HG03175 (cell line): ENCODE data around the gene CYP4V2.

Experiments
- ATAC-seq: cut with Tn5 transposase; IDR thresholded peaks from one replicate; pipeline ENCODE4 v1.9.1; 2021; ENCODE audit warnings: mild to moderate bottlenecking, moderate library complexity; ENCODE audit not compliant: unreplicated experiment

The CYP4V2 gene

DNA sequence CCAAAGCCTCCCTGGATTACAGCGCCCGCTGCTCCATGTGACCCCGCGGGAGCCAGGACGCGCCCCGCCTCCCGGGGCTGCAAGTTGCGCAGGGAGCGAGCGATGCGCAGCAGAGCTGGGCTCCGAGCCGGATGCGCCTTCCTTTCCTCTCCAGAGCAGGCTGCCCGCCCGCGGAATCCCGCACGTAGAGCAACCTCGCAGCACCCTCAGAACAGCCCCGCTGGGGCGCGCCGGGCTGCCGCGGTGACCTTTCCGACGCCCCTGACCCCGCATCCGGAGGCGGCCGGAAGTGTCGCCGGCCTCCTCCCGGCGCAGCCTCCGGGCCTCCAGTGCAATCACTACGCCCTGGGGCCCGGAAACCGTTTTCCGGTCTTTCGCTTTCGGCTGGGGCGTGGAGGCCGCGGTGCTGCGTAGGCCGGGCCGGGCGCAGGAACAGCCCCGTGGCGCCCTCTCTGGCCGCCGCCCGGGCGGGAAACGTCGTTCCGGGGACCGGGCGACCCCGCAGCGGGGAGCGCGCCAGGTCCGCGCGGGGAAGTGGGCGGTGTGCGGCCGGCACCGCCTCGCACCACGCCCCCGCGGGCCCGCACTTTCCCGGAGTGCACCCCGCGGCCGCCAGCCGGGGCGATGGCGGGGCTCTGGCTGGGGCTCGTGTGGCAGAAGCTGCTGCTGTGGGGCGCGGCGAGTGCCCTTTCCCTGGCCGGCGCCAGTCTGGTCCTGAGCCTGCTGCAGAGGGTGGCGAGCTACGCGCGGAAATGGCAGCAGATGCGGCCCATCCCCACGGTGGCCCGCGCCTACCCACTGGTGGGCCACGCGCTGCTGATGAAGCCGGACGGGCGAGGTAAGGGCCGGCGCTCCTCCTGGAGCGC is at the start of gene CYP4V2:
Gene CYP4V2 (plus strand): TSS at position 368 of the 866 bp plus-strand sequence. CDS start 257 bp downstream, at position 625.
- ATAC-seq = peak; percentile 84

GRCh38 chr4:186144198-186144945 is 47.0 kb upstream of the CYP4V2 start:
- ATAC-seq = peak; percentile 54

DNA sequence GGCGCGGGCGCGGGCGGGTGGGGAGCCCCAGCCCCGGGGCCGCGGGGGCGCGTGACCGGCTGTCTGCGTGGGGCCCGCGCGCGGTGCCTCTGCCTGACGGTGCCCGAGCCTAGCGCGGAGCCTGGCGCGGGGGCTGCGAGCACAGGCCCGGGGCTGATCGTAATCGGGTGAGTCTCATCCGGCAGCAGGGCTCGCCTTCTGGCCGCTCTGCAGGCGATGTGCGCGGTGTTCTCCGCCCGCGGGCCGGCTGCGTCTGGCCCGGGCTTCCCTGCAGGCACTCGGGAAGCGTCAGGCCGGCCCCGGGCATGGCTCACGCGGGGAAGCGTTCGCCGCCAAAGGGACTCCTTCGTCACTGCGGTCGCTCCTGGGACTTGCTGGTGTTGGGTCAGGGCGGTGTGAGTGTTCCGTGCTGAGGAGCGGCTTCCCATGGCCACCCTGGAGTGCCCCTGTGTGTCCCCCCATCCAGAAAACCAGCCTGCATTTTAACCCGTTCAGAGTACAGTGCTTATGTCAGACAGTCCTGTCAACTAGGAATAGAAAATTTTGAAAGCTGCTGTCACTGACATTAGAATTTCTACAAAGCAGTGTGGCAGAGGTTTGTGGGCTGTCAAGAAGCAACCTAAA is 46.3 kb upstream of the CYP4V2 start:
- peak; percentile 38 for ATAC-seq

- ATAC-seq = no peak
Observed at GRCh38 chr4:186146458-186146857, 44.9 kb upstream of the CYP4V2 start.

DNA sequence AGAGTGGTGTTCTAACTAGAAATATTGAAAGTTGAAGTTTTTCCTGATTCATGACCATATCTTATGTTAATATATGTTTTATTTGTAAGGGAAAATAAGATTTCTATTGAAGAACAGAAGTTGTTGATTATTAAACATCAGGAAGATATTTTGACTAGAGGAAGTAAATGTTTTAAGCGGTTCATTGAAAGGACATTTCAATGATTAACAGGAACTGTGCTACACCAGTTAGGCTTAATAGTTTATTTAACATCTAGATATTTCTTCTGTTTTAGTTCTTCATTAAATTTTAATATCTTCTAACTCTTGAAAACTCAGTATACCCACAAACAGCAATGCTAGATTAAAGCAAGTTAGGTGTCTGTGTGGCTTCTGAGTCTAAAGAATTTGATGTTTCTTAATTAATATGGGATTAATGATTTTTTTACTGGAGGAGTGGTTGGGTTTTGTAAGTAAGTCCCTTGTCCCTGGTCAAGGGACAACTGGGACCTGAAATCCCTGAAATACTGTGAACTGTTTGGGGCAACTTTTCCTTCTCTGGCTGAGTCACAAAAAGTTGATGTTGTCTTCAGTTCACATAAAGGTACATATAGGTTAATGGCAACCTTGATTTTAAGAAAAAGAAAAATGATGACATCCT is 42.9 kb upstream of the CYP4V2 start:
- ATAC-seq = no peak

DNA sequence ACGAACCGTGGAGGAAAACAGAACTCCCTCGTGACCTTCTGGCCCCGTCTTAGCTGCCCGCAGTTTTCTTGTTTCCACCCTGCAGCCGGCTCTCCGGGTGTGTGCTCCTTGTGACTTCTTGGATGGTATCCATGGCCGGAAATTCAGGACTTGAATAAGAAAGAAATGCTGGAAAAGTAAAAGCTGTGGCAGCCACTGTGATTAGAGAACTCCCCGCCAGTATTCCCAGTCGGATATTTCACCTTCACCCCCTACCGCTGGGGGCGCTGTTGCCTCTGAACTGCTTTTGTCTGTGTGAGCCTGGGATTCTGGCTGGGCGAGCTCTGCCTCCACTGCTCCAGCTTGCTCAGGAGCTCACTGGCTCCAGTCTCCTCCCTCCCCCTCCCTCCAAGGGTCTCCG is 41.5 kb upstream of the CYP4V2 start:
- no peak for ATAC-seq

DNA sequence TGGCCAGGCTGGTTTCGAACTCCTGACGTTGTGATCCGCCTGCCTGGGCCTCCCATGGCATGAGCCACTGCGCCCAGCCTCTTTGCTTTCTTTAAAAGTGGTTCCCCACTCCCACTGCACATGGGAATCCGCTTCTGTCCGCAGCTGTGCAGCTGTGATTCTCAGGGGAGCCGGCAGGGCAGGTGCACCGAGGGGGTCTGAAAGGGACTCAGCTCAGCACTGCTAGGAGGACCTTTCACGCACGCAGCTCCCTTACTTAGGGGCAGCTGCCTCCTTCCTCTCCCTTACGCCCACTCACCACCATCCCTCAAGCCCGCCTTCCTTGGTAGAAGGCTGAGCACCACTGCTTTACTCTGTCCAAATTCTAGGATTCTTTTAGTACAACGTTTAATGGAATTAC is 40.4 kb upstream of the CYP4V2 start:
- no peak for ATAC-seq

GRCh38 chr4:186151499-186151898 is 39.9 kb upstream of the CYP4V2 start:
- ATAC-seq = peak; percentile 28

DNA sequence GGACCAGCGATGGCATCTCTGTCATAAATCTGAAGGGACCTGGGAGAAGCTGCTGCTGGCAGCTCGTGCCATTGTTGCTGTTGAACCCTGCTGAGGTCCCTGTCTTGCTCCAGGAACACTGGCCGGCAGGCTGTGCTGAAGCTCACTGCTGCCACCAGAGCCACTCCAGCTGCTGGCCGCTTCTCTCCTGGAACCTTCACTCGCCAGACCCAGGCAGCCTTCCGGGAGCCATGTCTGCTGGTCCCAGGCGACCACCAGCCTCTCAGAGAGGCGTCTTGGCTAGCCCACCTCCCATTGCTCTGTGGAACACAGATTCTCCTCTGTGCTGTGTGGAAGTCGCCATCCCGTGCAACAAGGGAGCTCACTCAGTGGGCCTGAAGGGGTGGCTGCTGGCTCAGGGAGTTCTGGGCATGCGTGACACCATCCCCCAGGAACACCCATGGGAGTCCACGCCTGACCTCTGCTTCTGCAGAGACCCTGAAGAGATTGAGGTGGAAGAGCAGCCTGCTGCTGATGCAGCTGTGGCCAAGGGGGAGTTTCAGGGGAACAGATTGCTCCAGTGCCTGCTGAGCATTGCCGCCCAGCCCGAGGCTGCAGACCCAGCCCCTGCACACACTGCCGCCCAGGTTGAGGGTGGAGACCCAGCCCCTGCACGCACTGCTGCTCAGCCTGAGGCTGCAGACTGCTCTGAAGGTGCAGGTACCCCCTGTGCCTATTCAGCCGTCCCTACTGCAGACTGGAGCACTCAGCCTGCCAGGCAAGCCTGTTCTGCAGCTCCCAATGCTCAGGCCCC is 33.1 kb upstream of the CYP4V2 start:
- ATAC-seq = peak; percentile 33

DNA sequence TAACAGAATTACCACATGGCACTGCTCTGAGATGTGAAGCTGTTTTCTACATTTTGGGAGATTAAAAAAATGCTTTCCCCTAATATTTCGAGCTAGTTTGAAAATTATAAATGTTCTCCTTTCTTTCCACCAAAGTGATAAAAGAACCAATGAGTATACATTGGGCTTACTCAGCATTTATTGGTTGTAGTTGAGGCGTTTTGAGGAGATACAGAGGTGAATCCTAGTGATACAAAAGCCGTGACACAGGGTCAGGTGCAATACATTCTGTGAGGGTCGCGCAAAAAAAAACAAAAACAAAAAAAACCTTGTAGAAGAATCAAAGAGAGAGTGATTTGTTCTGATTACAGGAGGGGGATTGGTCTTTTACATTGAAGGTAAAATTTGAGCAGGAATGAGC is 32.4 kb upstream of the CYP4V2 start:
- no peak for ATAC-seq

DNA sequence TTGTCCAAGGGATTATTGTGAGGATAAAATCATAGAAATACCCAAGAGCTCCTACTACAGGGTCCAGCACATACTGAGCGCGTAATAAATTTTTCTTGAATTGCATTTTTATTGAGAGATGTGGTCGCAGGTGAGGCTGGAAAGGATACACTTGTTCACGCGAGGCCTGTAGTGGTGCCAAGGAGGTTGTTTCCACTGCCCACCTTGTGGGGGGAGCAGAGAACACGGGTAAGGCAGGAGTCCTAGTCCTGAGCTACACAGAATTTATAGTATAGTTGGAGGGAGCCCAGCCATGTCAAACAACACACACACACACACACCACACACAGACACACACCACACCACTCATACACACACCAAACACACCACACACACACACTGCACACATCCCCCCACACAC is 31.8 kb upstream of the CYP4V2 start:
- ATAC-seq = no peak

DNA sequence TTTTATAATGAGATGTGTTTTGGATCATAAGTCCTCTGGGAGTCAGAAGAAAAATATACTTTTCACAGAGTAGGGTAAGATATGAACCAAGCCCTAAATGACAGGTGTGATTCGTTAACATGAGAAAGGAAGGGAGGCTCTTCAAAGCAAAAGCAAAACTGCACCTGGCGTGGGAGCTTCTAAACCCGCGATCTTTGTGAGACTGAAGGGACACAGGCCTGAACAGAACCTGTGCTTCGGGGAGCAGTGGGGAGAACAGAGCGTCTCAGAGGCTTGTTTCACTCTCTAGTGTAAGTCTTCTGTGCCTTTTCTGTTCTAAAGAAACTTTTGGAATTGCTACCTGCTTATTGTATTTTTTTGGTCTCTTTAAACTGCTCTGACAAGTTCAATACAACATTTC is 30.2 kb upstream of the CYP4V2 start:
- ATAC-seq = peak; percentile 90

DNA sequence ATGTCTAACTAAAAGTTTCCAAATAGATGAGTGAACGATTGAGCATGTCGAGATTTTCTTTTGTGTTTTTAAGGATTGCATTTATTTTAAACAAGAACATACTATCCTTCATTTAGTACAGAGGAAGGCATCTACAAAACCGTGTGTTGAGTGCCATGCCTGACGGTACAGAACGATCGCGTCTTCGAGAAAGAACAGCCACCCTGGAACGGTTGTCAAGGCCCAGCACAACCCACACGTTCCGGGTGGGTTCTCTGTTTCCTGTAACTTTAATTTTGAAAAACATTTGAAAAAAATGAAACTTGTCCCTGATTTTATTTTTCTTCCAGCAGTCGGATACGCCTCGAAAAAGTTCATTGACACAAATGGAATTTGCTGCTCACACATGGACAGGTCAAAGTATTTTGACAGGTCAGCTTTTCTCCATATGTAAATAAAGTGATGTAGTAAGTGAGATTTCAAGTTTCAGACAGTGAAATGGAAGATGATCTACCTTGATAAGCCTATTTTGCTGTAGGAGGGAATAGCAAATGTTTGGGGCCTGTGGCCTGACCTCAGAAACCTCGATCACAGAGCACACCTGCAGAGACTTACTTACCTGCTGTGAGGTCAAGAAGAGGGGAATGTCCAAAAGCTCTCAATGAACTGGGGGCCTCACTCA is 24.4 kb upstream of the CYP4V2 start:
- ATAC-seq = no peak

- ATAC-seq = no peak
Observed at GRCh38 chr4:186167605-186168004, 23.8 kb upstream of the CYP4V2 start.

GRCh38 chr4:186168750-186169149 is 22.6 kb upstream of the CYP4V2 start:
- ATAC-seq = no peak

GRCh38 chr4:186169333-186169944 is 21.9 kb upstream of the CYP4V2 start:
- ATAC-seq = no peak

- no peak for ATAC-seq
Observed at GRCh38 chr4:186169945-186170802, 21.2 kb upstream of the CYP4V2 start.

- no peak for ATAC-seq
Observed at GRCh38 chr4:186170966-186171365, 20.4 kb upstream of the CYP4V2 start.
